Endothelial cell of umbilical vein (primary cell): Measurements from ENCODE around the gene ZBTB44. TPM values are rescaled to one million over a fixed set of nuclear protein-coding genes. Genes with fewer than 3 reads are reported as not detected.
"Not testable (repeated sequence)": the region's sequence is repeated elsewhere in the genome, so short reads cannot be mapped to it uniquely, and the experiment has no call there.

Experiments used
- BruUV-seq: library from RNA; stranded (reverse); fragments of 400-500 nt; replicated peaks from 2 replicates; lab custom pipeline; 2021; lab: Mats Ljungman, UMichigan
- CTCF ChIA-PET: fragments of 300-600, 350-600 bp; sonication (Branson Sonifier 250); formaldehyde crosslinking; loops from one replicate; lab custom pipeline; 2021; ENCODE audit warnings: antibody characterized with exemption, inconsistent platforms; lab: Charles Lee
- POLR2A ChIA-PET: fragments of 300-600, 350-600 bp; sonication (Branson Sonifier 250); formaldehyde crosslinking; loops from one replicate; lab custom pipeline; 2021; ENCODE audit warnings: antibody characterized with exemption, inconsistent platforms; lab: Charles Lee
- DNase-seq: peaks from one replicate; pipeline ENCODE4 v3.0.0-alpha.2; 2011; ENCODE audit warnings: low read depth, low spot score
- FAIRE-seq: peaks from 2 replicates; lab custom pipeline; 2011; peaks lifted over from hg19 to GRCh38; lab: Jason Lieb, UNC
- H2AFZ ChIP-seq: 2 replicates; pipeline ENCODE4 v1.6.0; 2012; ENCODE audit warnings: low read depth, low read length, control low read depth, inconsistent platforms
- H3K27ac ChIP-seq: 2 replicates; pipeline ENCODE4 v1.5.1; 2011; ENCODE audit warnings: low read depth, mild to moderate bottlenecking, control low read depth, low read length, moderate library complexity; ENCODE audit not compliant: insufficient read depth
- H3K27me3 ChIP-seq, 2 experiments: 2 replicates each; pipeline versions ENCODE4 v1.6.0 to v1.6.1; 2011; ENCODE audit warnings: low read length in 2 of 2, mixed read lengths in 1 of 2; ENCODE audit not compliant: control insufficient read depth in 2 of 2, insufficient read depth in 2 of 2
- H3K36me3 ChIP-seq, 2 experiments: 2 replicates in 1 of 2; 3 replicates in 1 of 2; pipeline ENCODE4 v1.5.1; 2011; ENCODE audit warnings: low read length in 2 of 2, mild to moderate bottlenecking in 1 of 2, moderate library complexity in 1 of 2; ENCODE audit not compliant: control insufficient read depth in 2 of 2, insufficient read depth in 2 of 2; ENCODE audit errors: extremely low read depth in 1 of 2
- H3K4me1 ChIP-seq: 3 replicates; pipeline ENCODE4 v1.5.1; 2011; ENCODE audit warnings: mild to moderate bottlenecking, low read length; ENCODE audit not compliant: control insufficient read depth, insufficient read depth; ENCODE audit errors: extremely low read depth
- H3K4me2 ChIP-seq: 2 replicates; pipeline ENCODE4 v1.6.1; 2011; ENCODE audit warnings: low read length, control low read depth, mixed read lengths; ENCODE audit not compliant: insufficient read depth
- H3K4me3 ChIP-seq, 3 experiments: fragments of 200-600 bp in 1 of 3; sonication (generic), shearing (Covaris generic) in 1 of 3; replicated peaks in 1 of 3; 2 replicates each; pipeline ENCODE4 v1.5.1; 2011 to 2016; ENCODE audit warnings: control low read depth in 3 of 3, low read length in 3 of 3, mild to moderate bottlenecking in 2 of 3, inconsistent platforms in 1 of 3, low read depth in 1 of 3, moderate library complexity in 1 of 3; ENCODE audit not compliant: insufficient read depth in 1 of 3
- H3K79me2 ChIP-seq: 2 replicates; pipeline ENCODE4 v1.6.0; 2012; ENCODE audit warnings: low read length, inconsistent platforms; ENCODE audit not compliant: control insufficient read depth, insufficient read depth
- H3K9ac ChIP-seq: replicated peaks from 2 replicates; pipeline ENCODE3; 2011; ENCODE audit warnings: low read length, control low read depth; ENCODE audit not compliant: insufficient read depth; ENCODE audit errors: extremely low read depth
- H3K9me1 ChIP-seq: replicated peaks from 3 replicates; pipeline ENCODE4 v1.6.0; 2011; ENCODE audit warnings: mild to moderate bottlenecking, low read length; ENCODE audit not compliant: control insufficient read depth, insufficient read depth; ENCODE audit errors: extremely low read depth
- H3K9me3 ChIP-seq: replicated peaks from 2 replicates; pipeline ENCODE4 v1.5.1; 2012; ENCODE audit warnings: low read length, inconsistent platforms; ENCODE audit not compliant: control insufficient read depth, insufficient read depth
- H4K20me1 ChIP-seq: replicated peaks from 2 replicates; pipeline ENCODE3; 2011; ENCODE audit warnings: mild to moderate bottlenecking, low read length; ENCODE audit not compliant: control insufficient read depth, insufficient read depth; ENCODE audit errors: extremely low read depth
- CTCF ChIP-seq, 2 donors: IDR thresholded peaks; 1 replicate in 1 of 2; 2 replicates in 1 of 2; pipeline ENCODE4 v1.5.1; 2011; ENCODE audit warnings: low read length in 2 of 2, mild to moderate bottlenecking in 2 of 2, moderate library complexity in 2 of 2, control low read depth in 1 of 2, inconsistent platforms in 1 of 2, low read depth in 1 of 2; ENCODE audit not compliant: insufficient read depth in 1 of 2; ENCODE audit errors: extremely low read depth in 1 of 2
- EZH2 ChIP-seq: IDR thresholded peaks from 2 replicates; pipeline ENCODE4 v1.6.1; 2012; ENCODE audit warnings: borderline replicate concordance, low read depth, mild to moderate bottlenecking, moderate library complexity, low read length, inconsistent platforms; ENCODE audit not compliant: severe bottlenecking
- FOS ChIP-seq: IDR thresholded peaks from 2 replicates; pipeline ENCODE4 v1.6.1; 2011; ENCODE audit warnings: mild to moderate bottlenecking, low read length, moderate library complexity, borderline replicate concordance; ENCODE audit not compliant: insufficient read depth
- GATA2 ChIP-seq: IDR thresholded peaks from 2 replicates; pipeline ENCODE4 v1.7.0; 2011; ENCODE audit warnings: low read depth, mild to moderate bottlenecking, moderate library complexity, mixed read lengths, low read length; ENCODE audit not compliant: insufficient read length, insufficient read depth
- JUN ChIP-seq: IDR thresholded peaks from 2 replicates; pipeline ENCODE4 v1.6.1; 2011; ENCODE audit warnings: borderline replicate concordance, low read depth; ENCODE audit not compliant: insufficient read length, insufficient read depth
- MAX ChIP-seq: IDR thresholded peaks from 2 replicates; pipeline ENCODE4 v1.6.1; 2011; ENCODE audit not compliant: insufficient read depth, insufficient read length
- MYC ChIP-seq: IDR thresholded peaks from one replicate; pipeline ENCODE4 v1.6.1; 2011; ENCODE audit warnings: mild to moderate bottlenecking, low read depth, low read length
- POLR2A ChIP-seq: IDR thresholded peaks from 2 replicates; pipeline ENCODE4 v1.6.1; 2012; ENCODE audit warnings: low read depth, mild to moderate bottlenecking, control low read depth, low read length
- POLR2AphosphoS5 ChIP-seq: IDR thresholded peaks from 2 replicates; pipeline ENCODE4 v1.6.1; 2012; ENCODE audit warnings: low read depth, mild to moderate bottlenecking, control low read depth, low read length, moderate library complexity; ENCODE audit not compliant: insufficient read depth
- dilution Hi-C: fragments of 300-500 bp; cut with MboI; formaldehyde crosslinking; loops from one replicate; pipeline ENCODE4 v1.15.0; 2019; ENCODE audit warnings: low sequenced_read_pairs; ENCODE audit not compliant: extremely low pct_ligation_motif_present
- intact Hi-C: fragments of 100-400 bp; cut with micrococcal nuclease; formaldehyde crosslinking; loops from one replicate; pipeline ENCODE4 v1.10.0; 2022
- polyA plus RNA-seq, 4 experiments: library from polyadenylated mRNA; depleted of rRNA in 3 of 4; stranded (reverse) in 3 of 4; unstranded in 1 of 4; fragments of >200 nt; gene quantifications; 2 replicates each; pipeline versions ENCODE4 v1.2.1 to v1.2.3, GENCODE V29; 2011 to 2012; ENCODE audit warnings: missing spikeins in 1 of 4
- total RNA-seq: library from RNA; stranded (reverse); gene quantifications from 2 replicates; pipeline ENCODE4 v1.2.3, GENCODE V29; 2021

The ZBTB44 gene
- total and polyA plus RNA-seq, 2 donors (not counting 3 experiments of a cell fraction or from before 2014, with no cell fraction given), result 8.7 to 24.4 TPM

GRCh38 chr11:130260080-130260627 lies 54.6 kb downstream of the ZBTB44 start:
- DNase-seq (no peak), FAIRE-seq (no peak)
- BruUV-seq, result no TSS peak
- no peaks in the 10 kb centered on the region for H3K79me2 ChIP-seq
- H4K20me1 ChIP-seq, result no peaks in the 10 kb centered on the region
- intact Hi-C loops (no loop called here), dilution Hi-C loops (no loop called here)
- H3K9me3 ChIP-seq, result no peaks in the 10 kb centered on the region
- ChIA-PET CTCF (no interaction called here), POLR2A (no interaction called here)
- H3K4me1 ChIP-seq, result no peaks in the 10 kb centered on the region
- H3K4me2 ChIP-seq, result no peak overlapping the region
- no peak overlapping the region for H2AFZ ChIP-seq
- H3K27ac ChIP-seq, result no peak overlapping the region
- peaks cover 0 to 5% of the 10 kb centered on the region in 2 experiments for H3K36me3 ChIP-seq
- no peak overlapping the region for H3K4me3 ChIP-seq
- no peak overlapping the region for H3K9ac ChIP-seq
- TF ChIP-seq POLR2AphosphoS5 (no peak), MAX (no peak), JUN (no peak), GATA2 (no peak), POLR2A (no peak), CTCF (IDR thresholded peaks at IDR 0.05; ENCODE audit: extremely low read depth in 1 of 2, insufficient read depth in 1 of 2, low read depth in 1 of 2, low read length in 2 of 2) (no peak), FOS (no peak), MYC (no peak), EZH2 (no peak)
- H3K9me1 ChIP-seq, result no peaks in the 10 kb centered on the region
- no peaks in the 10 kb centered on the region for H3K27me3 ChIP-seq

DNA sequence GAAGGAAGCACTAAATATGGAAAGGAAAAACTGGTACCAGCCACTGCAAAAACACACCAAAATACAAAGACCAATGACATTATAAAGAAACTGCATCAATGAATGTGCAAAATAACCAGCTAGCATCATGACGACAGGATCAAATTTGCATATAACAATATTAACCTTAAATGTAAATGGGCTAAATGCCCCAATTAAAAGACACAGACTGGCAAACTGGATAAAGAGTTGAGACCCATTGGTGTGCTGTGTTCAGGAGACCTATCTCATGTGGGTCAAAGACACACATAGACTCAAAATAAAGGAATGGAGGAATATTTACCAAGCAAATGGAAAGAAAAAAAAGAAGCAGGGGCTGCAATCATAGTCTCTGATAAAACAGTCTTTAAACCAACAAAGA lies 63.0 kb downstream of the ZBTB44 start:
- CTCF ChIA-PET, result not testable (repeated sequence)

GRCh38 chr11:130249929-130250328 lies 64.8 kb downstream of the ZBTB44 start:
- dilution Hi-C loops, H4K20me1 ChIP-seq, H3K27me3 ChIP-seq, intact Hi-C loops, POLR2A ChIA-PET, H3K4me2 ChIP-seq, H3K9me1 ChIP-seq, H2AFZ ChIP-seq, BruUV-seq, FAIRE-seq, CTCF ChIA-PET, H3K9ac ChIP-seq, H3K4me3 ChIP-seq, H3K9me3 ChIP-seq, H3K27ac ChIP-seq, H3K79me2 ChIP-seq, H3K36me3 ChIP-seq, H3K4me1 ChIP-seq, DNase-seq: not testable (repeated sequence)

More for the DNA sequence above, 63.0 kb downstream of the ZBTB44 start:
- H3K4me2 ChIP-seq, FAIRE-seq, intact Hi-C loops, BruUV-seq, H3K4me3 ChIP-seq, H3K9me1 ChIP-seq, H2AFZ ChIP-seq, H3K9ac ChIP-seq, H3K27me3 ChIP-seq, dilution Hi-C loops, H3K79me2 ChIP-seq, H3K27ac ChIP-seq, DNase-seq, POLR2A ChIA-PET, H4K20me1 ChIP-seq, H3K4me1 ChIP-seq, H3K36me3 ChIP-seq, H3K9me3 ChIP-seq: not testable (repeated sequence)
